Measurements from ENCODE around the gene IFITM1. TPM values are rescaled to one million over a fixed set of nuclear protein-coding genes. Genes with fewer than 3 reads are reported as not detected.
A peak's percentile ranks its signal among the peaks of the same experiment; 100 is the strongest.

The IFITM1 gene
- total RNA-seq, 1 experiment from 2014 or later: 4.8 TPM

DNA sequence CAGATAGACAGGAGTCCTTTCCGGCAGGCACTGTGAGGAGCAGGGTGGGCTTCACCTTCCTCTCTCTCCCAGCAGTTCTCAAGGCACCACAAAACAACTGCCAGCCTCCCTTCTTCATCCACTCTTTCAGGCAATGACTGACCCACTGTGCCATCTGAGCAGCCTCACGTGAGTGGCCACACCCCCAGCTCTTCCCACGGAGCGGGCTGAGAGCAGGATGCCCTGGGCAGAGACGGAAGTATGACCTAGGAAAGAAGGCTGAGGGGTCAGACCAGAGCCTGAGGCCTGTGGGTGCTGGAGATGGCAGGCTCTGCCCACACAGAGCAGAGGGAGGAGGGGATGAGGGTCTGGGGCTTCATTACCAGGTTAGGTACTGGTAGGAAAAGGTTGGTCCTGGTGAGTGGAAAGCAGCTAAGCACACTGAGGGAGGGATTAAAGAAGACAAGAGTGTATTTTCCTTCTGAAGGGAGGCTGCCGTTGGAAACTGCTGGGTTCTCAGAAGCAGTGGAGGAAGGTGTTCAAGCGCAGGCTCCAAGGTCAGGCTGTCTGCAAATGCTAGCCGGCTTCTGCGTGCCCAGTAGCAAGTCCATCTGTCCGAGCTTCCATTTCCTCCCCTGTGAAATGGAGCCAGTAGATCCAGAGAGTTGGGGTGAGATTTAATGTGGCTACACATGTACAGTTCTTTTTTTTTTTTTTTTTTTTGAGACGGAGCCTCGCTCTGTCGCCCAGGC, 31.0 kb upstream of the IFITM1 start:
- TF ChIP-seq, protein P1, sequence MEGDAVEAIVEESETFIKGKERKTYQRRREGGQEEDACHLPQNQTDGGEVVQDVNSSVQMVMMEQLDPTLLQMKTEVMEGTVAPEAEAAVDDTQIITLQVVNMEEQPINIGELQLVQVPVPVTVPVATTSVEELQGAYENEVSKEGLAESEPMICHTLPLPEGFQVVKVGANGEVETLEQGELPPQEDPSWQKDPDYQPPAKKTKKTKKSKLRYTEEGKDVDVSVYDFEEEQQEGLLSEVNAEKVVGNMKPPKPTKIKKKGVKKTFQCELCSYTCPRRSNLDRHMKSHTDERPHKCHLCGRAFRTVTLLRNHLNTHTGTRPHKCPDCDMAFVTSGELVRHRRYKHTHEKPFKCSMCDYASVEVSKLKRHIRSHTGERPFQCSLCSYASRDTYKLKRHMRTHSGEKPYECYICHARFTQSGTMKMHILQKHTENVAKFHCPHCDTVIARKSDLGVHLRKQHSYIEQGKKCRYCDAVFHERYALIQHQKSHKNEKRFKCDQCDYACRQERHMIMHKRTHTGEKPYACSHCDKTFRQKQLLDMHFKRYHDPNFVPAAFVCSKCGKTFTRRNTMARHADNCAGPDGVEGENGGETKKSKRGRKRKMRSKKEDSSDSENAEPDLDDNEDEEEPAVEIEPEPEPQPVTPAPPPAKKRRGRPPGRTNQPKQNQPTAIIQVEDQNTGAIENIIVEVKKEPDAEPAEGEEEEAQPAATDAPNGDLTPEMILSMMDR (IDR thresholded peaks at IDR 0.05; ENCODE audit: unreplicated experiment): no peak
- BruUV-seq (replicated peaks): no TSS peak
- intact Hi-C loops (cut with micrococcal nuclease): no loop called here
- no peak overlapping the region for H3K27ac Mint-ChIP-seq (ENCODE audit: low read depth, unreplicated experiment)
- H3K27me3 Mint-ChIP-seq (ENCODE audit: insufficient read depth, unreplicated experiment): peaks cover 41% of the 10 kb centered on the region
- peaks cover 6% of the 10 kb centered on the region for H3K4me1 Mint-ChIP-seq (ENCODE audit: insufficient read depth, unreplicated experiment)
- ChIA-PET POLR2A (interaction anchor here (1.2 kb wide), 1 partner anchor 74 kb away, joined by 3 read pairs; no protein-coding TSS in a partner anchor), CTCF (interaction anchor here (0.6 to 2.2 kb wide), 3 partner anchors 32 to 169 kb away, joined by 3 to 12 read pairs (median 3); no protein-coding TSS in a partner anchor)
- H3K9me3 Mint-ChIP-seq (ENCODE audit: unreplicated experiment): no peaks in the 10 kb centered on the region
- no peak for DNase-seq (ENCODE audit: unreplicated experiment)
- H3K4me3 Mint-ChIP-seq (ENCODE audit: unreplicated experiment): no peak overlapping the region
- H3K36me3 Mint-ChIP-seq (ENCODE audit: insufficient read depth, unreplicated experiment): no peaks in the 10 kb centered on the region

DNA sequence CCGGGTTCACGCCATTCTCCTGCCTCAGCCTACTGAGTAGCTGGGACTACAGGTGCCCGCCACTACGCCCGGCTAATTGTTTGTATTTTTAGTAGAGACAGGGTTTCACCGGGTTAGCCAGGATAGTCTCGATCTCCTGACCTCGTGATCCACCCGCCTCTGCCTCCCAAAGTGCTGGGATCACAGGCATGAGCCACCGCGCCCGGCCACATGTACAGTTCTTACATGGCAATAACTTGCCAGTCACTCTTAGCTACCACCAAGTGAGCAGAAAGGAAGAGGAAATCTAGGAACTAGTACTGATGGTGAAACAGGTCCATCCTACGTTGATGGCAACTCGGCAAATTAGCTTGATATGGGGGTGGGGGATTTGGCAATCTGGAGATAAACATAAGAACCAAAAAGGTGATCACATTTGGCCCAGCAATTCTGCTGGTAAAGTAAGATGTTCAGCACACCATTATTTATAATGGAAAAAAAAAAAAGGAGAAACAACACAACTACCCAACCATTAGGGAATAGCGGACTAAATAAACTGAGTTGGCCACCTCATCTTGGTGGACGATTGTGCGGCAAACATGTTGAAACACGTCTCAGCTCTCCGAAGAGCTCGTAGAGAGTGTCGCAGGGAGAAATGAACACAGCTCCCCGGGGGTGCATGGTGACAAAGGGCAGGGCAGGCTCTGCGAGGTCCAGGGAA, 30.3 kb upstream of the IFITM1 start:
- Mint-ChIP-seq H3K4me3 (ENCODE audit: unreplicated experiment) (peak overlapping the region; percentile 43), H3K36me3 (ENCODE audit: insufficient read depth, unreplicated experiment) (no peaks in the 10 kb centered on the region), H3K27me3 (ENCODE audit: insufficient read depth, unreplicated experiment) (peaks cover 36% of the 10 kb centered on the region), H3K27ac (ENCODE audit: low read depth, unreplicated experiment) (peak overlapping the region; percentile 63), H3K4me1 (ENCODE audit: insufficient read depth, unreplicated experiment) (peaks cover 6% of the 10 kb centered on the region), H3K9me3 (ENCODE audit: unreplicated experiment) (no peaks in the 10 kb centered on the region)
- ChIA-PET POLR2A (interaction anchor here (1.2 to 1.5 kb wide), 3 partner anchors 18 to 76 kb away, joined by 3 read pairs; partner anchors contain the start of genes BET1L and RIC8A), CTCF (interaction anchor here (2.2 kb wide), 1 partner anchor 33 kb away, joined by 12 read pairs; no protein-coding TSS in a partner anchor)
- peak; percentile 36 for DNase-seq (ENCODE audit: unreplicated experiment)
- no TSS peak for BruUV-seq (replicated peaks)
- TF ChIP-seq, protein P1 (IDR thresholded peaks at IDR 0.05; ENCODE audit: unreplicated experiment): no peak
- intact Hi-C loops (cut with micrococcal nuclease): no loop called here

DNA sequence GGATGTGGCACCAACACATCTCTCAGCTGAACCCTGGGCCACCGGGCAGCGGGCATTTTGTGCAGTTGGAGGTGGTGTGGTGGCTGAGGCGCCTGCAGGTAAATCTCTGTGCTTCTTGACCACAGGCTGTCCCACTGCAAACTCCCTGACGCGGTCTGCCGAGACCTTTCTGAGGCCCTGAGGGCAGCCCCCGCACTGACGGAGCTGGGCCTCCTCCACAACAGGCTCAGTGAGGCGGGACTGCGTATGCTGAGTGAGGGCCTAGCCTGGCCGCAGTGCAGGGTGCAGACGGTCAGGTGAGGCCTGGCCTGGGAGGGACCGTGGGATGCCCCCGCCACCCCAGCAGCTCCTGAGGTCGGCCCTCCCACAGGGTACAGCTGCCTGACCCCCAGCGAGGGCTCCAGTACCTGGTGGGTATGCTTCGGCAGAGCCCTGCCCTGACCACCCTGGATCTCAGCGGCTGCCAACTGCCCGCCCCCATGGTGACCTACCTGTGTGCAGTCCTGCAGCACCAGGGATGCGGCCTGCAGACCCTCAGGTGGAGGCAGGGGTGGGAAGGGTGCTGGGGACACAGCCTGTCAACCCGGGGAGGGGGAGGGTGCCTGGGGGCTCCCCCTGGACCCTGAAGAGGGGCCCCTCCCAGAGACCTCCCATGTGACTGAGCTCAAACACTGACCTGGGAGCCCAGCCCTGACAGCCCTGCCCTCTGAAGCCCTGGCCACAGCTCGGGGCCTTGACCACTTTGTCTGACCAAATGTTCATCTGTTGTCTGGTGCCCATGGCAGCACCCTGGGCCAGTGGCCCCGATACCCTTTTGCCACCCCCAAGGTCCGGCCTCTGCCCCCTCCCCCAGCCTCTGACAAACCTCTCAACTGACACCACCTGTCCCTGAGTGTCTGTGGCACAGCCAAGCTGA, 29.5 kb upstream of the IFITM1 start:
- TF ChIP-seq, protein P1 (IDR thresholded peaks at IDR 0.05; ENCODE audit: unreplicated experiment): no peak
- no peak for DNase-seq (ENCODE audit: unreplicated experiment)
- peaks cover 6% of the 10 kb centered on the region for H3K4me1 Mint-ChIP-seq (ENCODE audit: insufficient read depth, unreplicated experiment)
- peaks cover 34% of the 10 kb centered on the region for H3K27me3 Mint-ChIP-seq (ENCODE audit: insufficient read depth, unreplicated experiment)
- H3K4me3 Mint-ChIP-seq (ENCODE audit: unreplicated experiment): peak overlapping the region; percentile 43
- H3K9me3 Mint-ChIP-seq (ENCODE audit: unreplicated experiment): no peaks in the 10 kb centered on the region
- CTCF ChIA-PET: interaction anchor here (2.2 kb wide), 1 partner anchor 34 kb away, joined by 12 read pairs; no protein-coding TSS in a partner anchor
- BruUV-seq (replicated peaks): no TSS peak
- no peaks in the 10 kb centered on the region for H3K36me3 Mint-ChIP-seq (ENCODE audit: insufficient read depth, unreplicated experiment)
- intact Hi-C loops (cut with micrococcal nuclease): no loop called here
- POLR2A ChIA-PET: interaction anchor here (0.6 to 1.5 kb wide), 5 partner anchors 19 to 77 kb away, joined by 3 to 4 read pairs (median 3); partner anchors contain the start of genes BET1L, PSMD13 and RIC8A
- peak overlapping the region; percentile 63 for H3K27ac Mint-ChIP-seq (ENCODE audit: low read depth, unreplicated experiment)
